Activated CD4-positive, CD25-positive, alpha-beta regulatory T cell treated with anti-CD3 and anti-CD28 coated beads, Interleukin-2, amount 50 U/mL, for 16 hours (primary cell): Measurements from ENCODE around the gene CPVL.
A peak's percentile ranks its signal among the peaks of the same experiment; 100 is the strongest.

Experiments used
- DNase-seq: peaks from one replicate; pipeline ENCODE4 v3.0.0-alpha.2; 2020; ENCODE audit warnings: low read depth, low spot score

CPVL gene

DNA sequence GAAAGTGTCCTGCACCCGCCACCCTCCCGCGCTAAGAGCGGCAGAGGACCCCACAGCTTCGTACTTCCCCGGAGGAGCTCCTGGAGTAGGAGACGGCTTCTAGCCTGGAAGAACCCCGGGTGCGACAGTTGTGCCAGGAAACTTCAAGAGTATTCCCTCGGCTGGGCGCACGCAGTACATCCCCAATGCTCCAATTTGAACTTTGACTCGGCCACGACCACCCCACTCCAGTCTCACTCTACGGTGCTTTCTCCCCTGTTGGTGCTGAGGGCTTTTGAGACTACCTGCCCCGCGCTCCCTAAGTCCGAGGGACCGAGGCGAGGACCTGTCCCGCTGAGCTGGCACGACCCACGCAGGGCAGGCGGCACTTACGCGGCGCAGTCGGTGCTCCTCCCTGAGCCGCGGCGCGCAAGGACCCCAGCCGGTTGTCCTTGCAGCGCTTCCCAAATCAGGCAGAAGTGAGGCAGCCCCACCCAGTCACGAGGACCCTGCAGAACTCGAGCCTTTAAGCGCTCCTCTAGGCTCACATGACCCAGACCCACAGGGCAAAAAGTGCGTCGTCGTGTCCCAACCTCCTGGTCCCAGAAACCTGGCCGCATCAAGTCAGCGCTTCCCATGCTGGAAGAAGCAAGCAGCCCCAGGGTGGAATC, at the start of gene CPVL:
TSS of gene CPVL (minus strand) at position 481 of the 650 bp plus-strand sequence. CDS start 25,476 bp downstream, outside the sequence.
- no peak for DNase-seq

DNA sequence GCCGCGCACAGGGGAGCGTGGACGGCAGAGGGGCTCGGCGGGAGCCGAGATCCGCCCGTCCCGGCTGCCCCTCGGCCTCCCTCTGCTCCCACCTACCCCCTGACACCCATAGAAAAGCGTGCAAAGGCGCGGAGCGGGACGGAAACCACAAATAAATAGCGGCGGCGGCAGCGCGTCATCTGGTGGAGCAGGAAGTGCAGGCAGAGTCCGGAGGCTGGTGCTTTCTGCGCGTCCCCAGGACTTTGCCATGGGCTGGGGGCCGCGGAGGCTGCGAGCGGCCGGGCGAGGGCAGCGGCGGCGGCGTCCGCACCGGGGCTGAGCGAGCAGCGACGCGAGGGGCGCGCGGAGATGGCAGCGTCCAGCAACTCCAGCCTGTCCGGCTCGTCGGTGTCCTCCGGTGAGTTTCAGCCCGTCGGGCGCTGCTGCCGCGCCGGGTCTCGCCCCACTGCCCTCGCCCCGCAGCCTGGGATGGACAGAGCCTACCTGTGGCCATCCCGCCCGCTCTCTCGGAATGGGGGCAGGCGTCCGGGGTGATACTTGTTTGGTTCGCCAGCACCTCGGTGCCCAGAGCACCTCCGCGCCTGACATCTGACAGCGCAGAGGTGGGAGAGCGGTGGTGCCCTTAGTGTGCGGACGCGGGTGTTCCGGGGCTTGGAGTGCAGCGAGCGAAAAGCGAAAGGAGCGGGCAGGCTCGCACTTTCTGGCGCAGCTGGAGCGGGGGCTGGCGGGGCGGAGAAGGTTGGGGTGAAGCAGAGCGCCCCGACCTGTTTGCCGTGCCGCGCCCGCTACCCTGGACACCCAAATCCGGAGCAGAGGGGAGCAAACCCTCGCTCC, 48.5 kb upstream of the CPVL start, which contains the start of gene CHN2:
TSS of gene CHN2 (plus strand) at position 182 of the 834 bp plus-strand sequence.
- DNase-seq: no peak

DNA sequence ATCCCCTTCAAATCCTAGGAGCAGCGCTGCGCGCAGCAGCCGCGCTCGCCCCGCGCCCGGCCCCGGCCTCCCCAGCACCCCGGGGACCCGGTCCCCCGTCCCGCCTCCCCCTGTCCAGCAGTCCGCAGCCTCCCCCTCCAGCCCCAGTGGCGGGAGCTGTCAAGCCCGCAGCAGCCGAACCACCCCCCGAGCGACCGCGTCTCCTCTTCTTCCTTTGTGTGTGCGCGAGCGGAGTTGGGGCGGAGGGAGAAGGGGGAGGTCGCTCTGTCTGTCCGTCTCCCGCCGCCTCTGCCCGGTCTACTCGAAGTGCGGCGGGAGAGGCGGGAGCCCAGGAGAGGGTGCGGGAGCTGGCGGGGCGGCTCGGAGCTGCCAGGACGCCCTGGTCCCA, 47.9 kb upstream of the CPVL start:
- DNase-seq: no peak

DNA sequence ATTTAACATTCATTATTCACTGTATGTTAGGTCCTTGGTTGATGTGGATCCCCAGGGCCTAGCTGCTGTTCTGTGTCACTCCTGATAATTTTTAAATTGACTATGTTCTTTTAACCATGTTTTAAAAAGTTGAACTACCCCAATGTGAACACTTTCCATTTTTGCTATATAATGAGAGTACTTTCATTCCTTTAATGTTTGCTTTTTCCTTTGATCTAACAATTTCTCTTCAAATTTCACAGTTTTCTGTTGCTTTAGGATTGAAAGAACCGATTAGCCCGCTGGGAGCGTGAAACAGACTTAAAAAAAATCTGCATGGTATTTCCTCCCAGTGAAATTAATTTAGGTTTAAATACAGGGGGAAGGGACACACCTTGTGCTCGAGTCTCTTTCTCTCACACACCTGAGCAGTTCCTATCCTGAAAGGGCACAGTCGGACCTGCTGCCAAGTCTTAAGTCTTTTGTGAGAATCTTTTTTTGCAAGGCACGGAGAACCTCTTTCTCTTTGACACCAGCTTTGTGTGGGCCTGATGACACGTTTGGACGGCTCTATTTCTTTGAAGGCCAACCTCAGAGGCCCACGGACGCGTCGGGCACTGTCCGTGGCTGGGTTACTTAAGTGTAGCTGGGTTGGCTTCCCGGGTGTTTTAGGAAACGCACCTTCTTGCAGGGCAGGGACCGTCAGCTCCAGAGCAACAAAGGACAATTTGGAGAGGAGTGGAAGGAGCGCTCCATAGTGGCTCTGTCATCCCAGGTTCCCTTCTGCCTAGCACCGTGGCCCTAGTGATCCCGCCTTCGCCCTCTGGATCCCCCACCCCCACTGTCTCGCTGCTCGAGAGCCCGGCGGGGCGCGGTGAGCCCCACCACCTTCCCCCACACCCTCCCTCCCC, 47.2 kb upstream of the CPVL start:
- no peak for DNase-seq

DNA sequence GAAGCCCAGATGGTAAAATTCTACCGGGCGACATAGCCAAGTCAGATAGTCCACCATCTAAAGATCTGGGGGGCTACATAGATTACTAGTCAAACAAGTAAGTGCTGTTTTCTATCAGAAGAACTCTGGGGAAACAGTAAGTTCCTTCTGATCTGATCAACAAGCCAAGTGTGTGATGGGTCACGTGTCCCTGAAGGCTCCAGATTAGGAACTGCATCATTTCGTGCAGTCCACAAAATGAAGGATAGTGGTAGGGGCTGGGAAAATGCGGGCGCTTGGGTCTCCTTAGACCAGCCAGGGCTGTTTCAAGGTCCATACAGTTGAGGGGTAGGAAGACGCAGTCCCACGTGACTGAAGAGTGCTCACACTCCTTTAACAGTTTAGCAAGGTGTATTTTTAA, 46.5 kb upstream of the CPVL start:
- DNase-seq: no peak

DNA sequence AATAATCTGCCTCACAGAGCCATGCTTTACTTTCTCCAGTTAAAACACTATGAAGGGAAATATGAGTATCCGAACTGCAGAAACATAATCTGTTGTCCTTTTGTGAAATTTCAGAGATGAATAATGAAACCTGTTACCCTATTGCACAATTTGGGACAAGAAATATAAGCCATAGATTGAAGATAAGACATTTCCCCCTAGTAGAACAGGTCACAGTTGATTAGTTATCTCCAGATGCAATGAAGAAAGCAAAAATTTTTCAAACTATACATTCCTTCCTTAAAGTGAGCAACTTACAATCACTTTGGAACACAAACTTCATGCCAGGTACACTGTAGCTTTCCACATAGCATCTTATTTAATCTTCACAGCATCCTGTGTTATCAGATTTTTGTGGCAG, 46.0 kb upstream of the CPVL start:
- no peak for DNase-seq

DNA sequence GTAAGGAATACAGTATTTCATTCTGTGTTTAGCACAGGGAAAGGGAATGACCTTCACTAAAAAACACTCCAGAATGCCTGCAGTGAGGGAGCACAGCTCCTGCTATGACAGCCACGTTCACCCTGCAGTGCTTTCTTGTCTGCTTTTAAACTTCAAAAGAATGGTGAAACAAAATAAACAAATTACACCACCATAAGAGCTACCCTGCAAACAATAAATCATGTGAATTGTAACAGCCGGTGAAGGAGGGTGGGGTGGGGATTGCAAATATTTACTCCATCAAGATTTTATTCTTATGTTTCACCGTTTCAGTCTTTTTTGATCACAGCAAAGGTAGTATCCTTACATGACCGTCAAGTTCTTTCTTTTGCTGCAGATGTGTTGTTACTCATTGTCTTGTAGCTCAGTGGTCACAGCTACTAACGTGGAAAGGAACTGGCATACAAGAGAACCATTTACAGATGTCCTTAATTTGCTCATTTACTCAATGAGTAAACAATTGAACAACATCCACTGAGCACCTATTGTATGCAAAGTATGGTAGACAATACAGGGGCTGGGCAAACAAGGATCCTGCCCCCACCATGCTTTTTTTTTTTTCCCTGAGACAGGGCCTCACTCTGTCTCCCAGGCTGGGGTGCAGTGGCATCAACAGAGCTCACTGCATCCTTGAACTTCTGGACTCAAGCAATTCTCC, 44.2 kb upstream of the CPVL start:
- no peak for DNase-seq

DNA sequence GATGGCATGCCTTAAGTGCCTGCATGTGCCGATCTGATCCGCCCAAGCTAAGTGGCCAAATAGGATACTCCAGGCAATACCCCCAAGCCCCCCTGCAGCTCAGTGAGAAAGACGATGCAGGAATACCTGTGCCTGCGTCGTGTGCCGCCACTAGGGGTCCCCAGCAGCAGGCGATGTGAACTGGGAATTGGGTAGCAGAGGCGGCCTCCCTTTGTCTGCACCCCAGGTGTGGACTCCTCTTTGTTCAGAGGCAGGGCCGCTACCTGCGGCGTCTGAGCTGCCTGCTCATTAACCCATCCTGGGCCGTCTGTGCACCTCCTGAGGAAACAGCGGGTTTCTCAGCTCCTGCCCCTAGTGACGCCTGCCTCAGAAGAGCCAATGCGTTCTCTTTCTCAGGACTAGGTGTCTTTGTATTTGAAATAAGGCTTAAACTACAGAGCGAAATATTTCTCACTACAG, 43.4 kb upstream of the CPVL start:
- peak; percentile 8 for DNase-seq

DNA sequence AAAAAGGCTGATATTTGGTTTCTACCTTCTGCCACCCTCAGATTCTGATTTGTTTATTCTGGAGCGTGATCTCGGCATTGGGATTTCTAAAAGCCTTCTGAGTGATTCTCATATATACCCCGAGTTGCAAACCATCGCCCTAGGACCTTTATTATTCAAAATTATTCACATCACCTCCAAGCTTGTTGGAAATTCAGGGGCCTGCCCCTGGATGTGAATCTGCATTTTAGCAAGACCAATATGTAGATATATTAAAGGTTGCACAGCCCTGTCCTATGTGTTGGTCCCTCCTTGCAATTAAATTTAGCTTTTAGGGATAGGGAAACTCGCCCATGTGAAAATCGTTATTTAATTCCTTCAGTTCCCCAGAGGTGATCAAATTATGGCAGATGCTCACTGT, 39.3 kb upstream of the CPVL start:
- no peak for DNase-seq

DNA sequence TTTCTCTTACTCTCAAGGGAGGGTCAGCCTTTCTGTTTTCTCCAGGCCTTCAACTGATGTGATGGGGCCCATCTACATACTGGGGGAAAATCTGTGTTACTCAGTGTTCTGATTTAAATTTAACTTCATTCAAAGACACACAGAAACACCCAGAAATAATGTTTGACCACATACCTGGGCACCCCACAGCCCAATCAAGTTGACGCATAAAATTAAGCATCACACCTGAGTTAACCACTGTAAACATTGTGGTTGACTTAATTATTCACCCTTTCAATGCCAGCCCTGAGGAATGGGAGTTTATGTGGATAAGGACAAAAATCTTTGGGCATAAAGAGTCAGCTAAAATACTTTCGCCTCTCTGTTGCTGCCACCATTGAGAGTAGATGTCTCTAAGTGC, 38.3 kb upstream of the CPVL start:
- DNase-seq: no peak

DNA sequence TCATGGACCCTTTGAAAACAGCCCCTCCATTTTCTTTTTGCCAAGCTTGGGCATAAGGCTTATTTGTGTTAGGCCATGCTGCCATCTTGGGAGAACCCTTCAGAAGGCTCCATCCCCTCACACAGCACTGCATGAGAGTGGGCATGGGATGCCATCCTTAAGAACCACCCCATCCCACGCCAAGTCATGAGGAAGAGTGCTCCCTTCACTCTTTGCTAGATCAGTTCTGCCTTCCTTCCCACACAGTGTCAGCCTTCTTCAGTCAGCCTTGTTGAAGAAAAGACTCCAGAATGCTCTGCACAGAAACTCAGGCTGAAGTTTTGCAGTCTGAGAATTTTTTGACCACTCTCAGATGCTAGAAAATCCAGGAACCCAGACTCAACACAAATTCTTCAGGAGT, 32.8 kb upstream of the CPVL start:
- DNase-seq: no peak

DNA sequence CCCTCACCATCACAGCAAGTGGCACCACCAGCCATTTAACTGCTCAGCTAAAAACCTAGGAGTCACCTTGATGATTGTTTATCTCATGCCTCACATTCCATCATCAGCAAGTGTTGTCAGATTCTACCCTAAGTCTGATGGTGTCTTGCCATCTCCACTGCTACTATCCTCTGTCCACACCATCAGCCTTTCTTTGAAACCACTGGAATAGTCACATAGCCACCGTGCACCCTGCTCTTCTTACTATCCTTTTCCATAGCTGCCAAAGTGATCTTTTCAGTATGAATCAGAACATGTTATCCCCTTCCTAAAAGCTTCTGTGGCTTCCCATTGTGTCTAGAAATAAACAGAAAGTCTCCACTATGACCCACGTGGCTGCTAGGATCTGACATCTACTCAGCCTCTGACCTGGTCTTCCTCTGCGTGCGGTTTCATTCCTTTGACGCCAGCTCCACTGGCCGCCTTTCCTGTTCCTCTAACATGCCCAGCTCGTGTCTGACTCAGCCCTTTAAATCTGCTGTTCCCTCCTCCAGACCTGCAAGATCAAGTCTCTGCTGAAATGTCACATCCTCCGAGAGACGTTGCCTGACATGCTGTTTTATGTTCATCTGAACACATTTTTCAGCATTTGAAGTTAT, 31.7 kb upstream of the CPVL start:
- no peak for DNase-seq

DNA sequence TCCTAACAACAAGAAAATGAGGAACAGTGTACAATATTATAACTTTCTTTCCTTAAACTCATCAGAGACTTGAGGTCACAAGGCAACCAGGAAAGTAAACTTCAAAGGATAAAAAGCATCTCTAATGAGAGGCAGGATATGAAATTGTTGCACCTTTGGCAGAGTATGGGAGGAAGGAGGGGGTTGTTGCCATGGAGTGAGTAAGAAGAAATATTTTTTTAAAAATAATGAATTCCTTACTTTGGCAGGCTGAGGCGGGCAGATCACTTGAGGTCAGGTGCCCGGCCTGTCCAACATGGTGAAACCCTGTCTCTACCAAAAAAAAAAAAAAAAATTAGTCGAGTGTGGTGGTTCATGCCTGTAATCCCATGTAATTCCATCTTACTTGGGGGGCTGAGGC, 27.1 kb upstream of the CPVL start:
- no peak for DNase-seq

DNA sequence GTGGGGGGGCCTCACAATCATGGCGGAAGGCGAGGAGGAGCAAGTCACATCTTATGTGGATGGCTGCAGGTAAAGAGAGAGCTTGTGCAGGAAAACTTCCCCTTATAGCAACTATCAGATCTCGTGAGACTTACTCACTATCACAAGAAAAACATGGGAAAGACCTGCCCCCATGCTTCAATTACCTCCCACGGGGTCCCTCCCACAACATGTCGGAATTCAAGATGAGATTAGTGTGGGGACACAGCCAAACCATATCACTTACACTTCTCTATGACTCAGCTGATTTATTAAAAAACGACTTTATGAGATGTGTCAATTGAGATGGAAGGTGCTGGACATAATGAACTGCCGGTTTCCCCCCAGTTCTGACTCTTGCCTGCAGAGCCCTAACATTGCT, 24.4 kb upstream of the CPVL start:
- no peak for DNase-seq

DNA sequence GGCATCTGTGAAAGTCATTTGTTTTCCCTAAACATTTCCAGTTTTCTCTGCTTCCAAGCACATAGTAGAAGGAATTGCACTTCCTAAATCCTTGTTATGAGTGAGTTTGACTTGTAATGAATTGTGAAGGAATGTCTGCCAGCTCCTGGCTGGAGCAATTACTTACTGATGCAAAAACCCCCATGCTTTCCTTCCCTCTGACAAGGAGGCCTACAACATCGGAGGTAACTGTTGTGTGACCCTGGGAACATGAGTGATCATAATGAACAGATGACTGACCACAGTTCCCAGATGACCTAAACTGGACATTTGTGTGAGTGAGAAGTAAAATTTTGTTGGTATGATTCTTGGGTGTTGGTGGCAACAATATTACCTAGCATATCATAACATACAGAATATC, 21.4 kb upstream of the CPVL start:
- no peak for DNase-seq

DNA sequence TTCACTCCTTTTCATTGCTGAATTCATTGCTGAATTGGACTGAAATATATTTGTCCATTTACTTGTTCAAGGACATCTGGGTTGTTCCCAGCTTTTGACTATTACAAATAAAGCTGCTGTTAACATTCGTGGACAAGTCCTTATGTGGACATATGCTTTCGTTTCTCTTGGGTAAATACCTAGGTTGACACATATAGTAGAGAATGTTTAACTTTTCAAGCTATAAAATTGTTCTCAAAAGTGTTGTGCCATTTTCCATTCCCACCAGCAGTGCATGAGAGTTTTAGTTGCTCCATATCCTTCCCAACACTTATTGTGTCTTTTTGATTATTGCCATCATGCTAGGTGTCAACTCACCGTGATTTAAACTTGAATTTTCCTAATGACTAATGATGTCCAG, 17.5 kb upstream of the CPVL start:
- no peak for DNase-seq

DNA sequence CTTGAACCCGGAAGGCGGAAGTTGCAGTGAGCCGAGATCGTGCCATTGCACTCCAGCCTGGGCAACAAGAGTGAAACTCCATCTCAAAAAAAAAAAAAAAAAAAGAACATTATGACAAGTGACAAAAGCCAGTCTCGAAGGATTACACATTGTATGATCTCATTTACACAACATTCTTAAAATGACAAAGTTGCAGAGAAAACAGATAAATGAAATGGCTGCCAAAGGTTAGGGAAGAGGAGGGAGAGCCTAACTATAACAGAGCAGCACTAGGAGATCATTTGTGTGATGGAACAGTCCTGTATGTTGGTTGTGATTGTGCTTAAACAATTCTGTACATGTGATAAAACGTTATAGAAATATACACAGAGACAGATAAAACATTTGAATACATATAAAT, 16.2 kb upstream of the CPVL start:
- DNase-seq: no peak

DNA sequence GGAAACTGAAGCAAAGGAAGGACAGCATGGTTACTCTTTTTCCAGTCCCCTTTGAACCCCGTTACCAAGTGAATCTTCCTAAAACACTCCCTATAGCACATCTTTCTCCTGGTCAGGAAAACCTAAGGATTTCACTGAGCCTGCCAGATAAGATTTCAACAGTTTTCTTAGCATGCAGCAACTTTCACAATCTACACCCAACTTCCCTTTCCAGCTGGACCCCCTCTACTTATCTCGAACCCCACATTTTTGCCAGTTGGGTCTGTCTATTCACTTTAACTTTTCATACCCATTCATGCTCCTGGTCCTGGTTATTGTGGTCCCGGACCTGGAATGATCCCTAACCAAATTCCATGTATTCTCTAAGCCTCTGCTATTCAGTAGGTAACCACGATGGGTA, 14.9 kb upstream of the CPVL start:
- no peak for DNase-seq

DNA sequence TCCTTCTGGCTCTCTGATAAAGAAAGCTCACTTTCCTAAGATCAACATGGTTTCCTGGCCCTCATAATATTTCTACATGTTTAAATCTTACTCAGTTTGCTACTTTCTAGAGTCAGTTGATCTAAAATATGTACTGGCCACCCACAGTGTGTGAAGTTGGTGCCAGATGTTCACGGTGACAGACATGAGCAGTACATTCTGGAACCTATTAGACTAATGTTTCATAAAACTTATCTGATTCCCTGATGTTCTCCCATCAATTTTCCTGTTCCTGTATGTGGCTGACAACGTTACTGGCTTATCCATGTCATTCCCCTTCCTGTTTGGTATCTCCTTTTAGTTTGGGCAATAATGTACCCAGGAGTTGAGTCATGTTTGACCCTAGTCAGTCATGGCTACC, 13.7 kb upstream of the CPVL start:
- DNase-seq: no peak

DNA sequence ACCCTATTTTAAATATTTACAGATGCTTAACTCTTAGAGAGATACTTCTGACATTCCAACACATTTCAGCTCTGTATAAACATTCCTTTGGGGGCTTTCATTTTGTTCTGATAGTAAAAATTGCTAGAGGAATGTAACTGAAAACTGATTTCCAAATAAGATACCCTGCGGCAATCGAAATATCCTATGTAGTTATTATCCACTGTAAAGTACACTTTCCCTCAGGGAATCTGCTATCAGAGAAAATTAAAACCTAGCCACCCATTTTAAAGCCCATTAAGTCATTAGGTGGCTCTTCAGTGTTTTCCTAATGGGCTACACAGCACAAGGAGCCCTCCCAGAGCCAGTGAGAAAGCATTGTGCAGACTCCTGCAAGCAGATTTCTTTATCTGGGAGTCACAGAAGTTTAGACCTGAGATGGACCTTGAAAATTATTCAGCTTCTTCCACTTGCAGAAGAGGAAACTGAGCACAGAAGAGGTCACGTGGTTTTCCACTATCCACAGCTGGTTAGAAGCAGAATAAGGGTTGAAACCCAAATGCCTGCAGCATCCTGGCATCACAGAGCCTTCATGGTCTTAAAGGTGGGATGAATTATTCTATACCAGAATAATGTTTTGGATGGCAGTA, 12.6 kb upstream of the CPVL start:
- DNase-seq: no peak
